Esophagus squamous epithelium (tissue), 4 donors: Measurements from ENCODE around the gene FBXO38.

Experiments used
- CTCF ChIP-seq, 6 experiments: fragments of 450-650 bp in 4 of 6; fragments of 200-600 bp in 2 of 6; sonication (generic) in 2 of 6; IDR thresholded peaks; one replicate each; pipeline ENCODE4 v1.5.1; 2016 to 2019; ENCODE audit warnings: antibody characterized with exemption in 6 of 6, mild to moderate bottlenecking in 4 of 6, moderate library complexity in 4 of 6
- POLR2A ChIP-seq, 4 donors: fragments of 450-650 bp; IDR thresholded peaks; one replicate each; pipeline ENCODE4 v1.6.1; 2017; ENCODE audit warnings: antibody characterized with exemption in 4 of 4, mild to moderate bottlenecking in 4 of 4, moderate library complexity in 3 of 4

GRCh38 chr5:148376198-148376597 lies 7.6 kb upstream of the FBXO38 start:
- TF ChIP-seq CTCF (IDR thresholded peaks at IDR 0.05) = no peak
- no peak for TF ChIP-seq POLR2A (IDR thresholded peaks at IDR 0.05)
